ENCODE results near the gene HOATZ. TPM values are rescaled to one million over a fixed set of nuclear protein-coding genes. Genes with fewer than 3 reads are reported as not detected.

Gene HOATZ
- polyA plus RNA-seq, 2 donors = not detected

- Histone ChIP-seq H3K4me3 (ENCODE audit: low read depth in 1 of 2, low read length in 2 of 2) (no peak overlapping the region), H3K36me3 (ENCODE audit: control insufficient read depth in 2 of 2, insufficient read depth in 2 of 2, low read length in 1 of 2) (no peaks in the 10 kb centered on the region), H3K4me1 (ENCODE audit: control insufficient read depth in 2 of 2, insufficient read depth in 2 of 2, low read length in 1 of 2) (no peaks in the 10 kb centered on the region), H3K9me3 (ENCODE audit: control insufficient read depth in 2 of 2, insufficient read depth in 1 of 2, low read depth in 1 of 2, low read length in 1 of 2) (peaks cover 0 to 2% of the 10 kb centered on the region in 2 donors), H3K27me3 (ENCODE audit: control insufficient read depth in 1 of 2, insufficient read depth in 2 of 2, low read length in 2 of 2) (no peaks in the 10 kb centered on the region), H3K27ac (ENCODE audit: low read depth in 2 of 2, low read length in 1 of 2) (no peak overlapping the region)
These were observed 31.1 kb upstream of the HOATZ start for GRCh38 chr11:111483431-111483830.

GRCh38 chr11:111490496-111490895, 24.1 kb upstream of the HOATZ start:
- 90 to 96% methylated on average over 1 of the region's 1 CpG for WGBS, 2 donors
- H3K4me3 ChIP-seq (ENCODE audit: low read depth in 1 of 2, low read length in 2 of 2) = no peak overlapping the region
- H3K27ac ChIP-seq (ENCODE audit: low read depth in 2 of 2, low read length in 1 of 2) = no peak overlapping the region
- H3K4me1 ChIP-seq (ENCODE audit: control insufficient read depth in 2 of 2, insufficient read depth in 2 of 2, low read length in 1 of 2) = no peaks in the 10 kb centered on the region
- no peaks in the 10 kb centered on the region for H3K9me3 ChIP-seq (ENCODE audit: control insufficient read depth in 2 of 2, insufficient read depth in 1 of 2, low read depth in 1 of 2, low read length in 1 of 2)
- no peaks in the 10 kb centered on the region for H3K36me3 ChIP-seq (ENCODE audit: control insufficient read depth in 2 of 2, insufficient read depth in 2 of 2, low read length in 1 of 2)
- no peaks in the 10 kb centered on the region for H3K27me3 ChIP-seq (ENCODE audit: control insufficient read depth in 1 of 2, insufficient read depth in 2 of 2, low read length in 2 of 2)

GRCh38 chr11:111494040-111494439, 20.5 kb upstream of the HOATZ start:
- H3K27me3 ChIP-seq (ENCODE audit: control insufficient read depth in 1 of 2, insufficient read depth in 2 of 2, low read length in 2 of 2) = no peaks in the 10 kb centered on the region
- no peak overlapping the region for H3K27ac ChIP-seq (ENCODE audit: low read depth in 2 of 2, low read length in 1 of 2)
- no peaks in the 10 kb centered on the region for H3K4me1 ChIP-seq (ENCODE audit: control insufficient read depth in 2 of 2, insufficient read depth in 2 of 2, low read length in 1 of 2)
- 61 to 69% methylated on average over 1 of the region's 1 CpG for WGBS, 2 donors
- no peaks in the 10 kb centered on the region for H3K9me3 ChIP-seq (ENCODE audit: control insufficient read depth in 2 of 2, insufficient read depth in 1 of 2, low read depth in 1 of 2, low read length in 1 of 2)
- H3K4me3 ChIP-seq (ENCODE audit: low read depth in 1 of 2, low read length in 2 of 2) = no peak overlapping the region
- no peaks in the 10 kb centered on the region for H3K36me3 ChIP-seq (ENCODE audit: control insufficient read depth in 2 of 2, insufficient read depth in 2 of 2, low read length in 1 of 2)

- 74 to 85% methylated on average over 5 of the region's 5 CpGs for WGBS, 2 donors
- H3K9me3 ChIP-seq (ENCODE audit: control insufficient read depth in 2 of 2, insufficient read depth in 1 of 2, low read depth in 1 of 2, low read length in 1 of 2) = no peaks in the 10 kb centered on the region
- no peaks in the 10 kb centered on the region for H3K27me3 ChIP-seq (ENCODE audit: control insufficient read depth in 1 of 2, insufficient read depth in 2 of 2, low read length in 2 of 2)
- H3K36me3 ChIP-seq (ENCODE audit: control insufficient read depth in 2 of 2, insufficient read depth in 2 of 2, low read length in 1 of 2) = no peaks in the 10 kb centered on the region
- no peak overlapping the region for H3K4me3 ChIP-seq (ENCODE audit: low read depth in 1 of 2, low read length in 2 of 2)
- no peak overlapping the region for H3K27ac ChIP-seq (ENCODE audit: low read depth in 2 of 2, low read length in 1 of 2)
- H3K4me1 ChIP-seq (ENCODE audit: control insufficient read depth in 2 of 2, insufficient read depth in 2 of 2, low read length in 1 of 2) = no peaks in the 10 kb centered on the region
These were observed 15.1 kb upstream of the HOATZ start for GRCh38 chr11:111499483-111499882.

GRCh38 chr11:111500481-111500880, 14.1 kb upstream of the HOATZ start:
- Histone ChIP-seq H3K4me3 (ENCODE audit: low read depth in 1 of 2, low read length in 2 of 2) (no peak overlapping the region), H3K27ac (ENCODE audit: low read depth in 2 of 2, low read length in 1 of 2) (no peak overlapping the region), H3K27me3 (ENCODE audit: control insufficient read depth in 1 of 2, insufficient read depth in 2 of 2, low read length in 2 of 2) (no peaks in the 10 kb centered on the region), H3K4me1 (ENCODE audit: control insufficient read depth in 2 of 2, insufficient read depth in 2 of 2, low read length in 1 of 2) (no peaks in the 10 kb centered on the region), H3K36me3 (ENCODE audit: control insufficient read depth in 2 of 2, insufficient read depth in 2 of 2, low read length in 1 of 2) (no peaks in the 10 kb centered on the region), H3K9me3 (ENCODE audit: control insufficient read depth in 2 of 2, insufficient read depth in 1 of 2, low read depth in 1 of 2, low read length in 1 of 2) (no peaks in the 10 kb centered on the region)
- 51 to 55% methylated on average over 1 of the region's 1 CpG for WGBS, 2 donors

GRCh38 chr11:111502611-111503010, 12.0 kb upstream of the HOATZ start:
- H3K9me3 ChIP-seq (ENCODE audit: control insufficient read depth in 2 of 2, insufficient read depth in 1 of 2, low read depth in 1 of 2, low read length in 1 of 2) = no peaks in the 10 kb centered on the region
- H3K4me1 ChIP-seq (ENCODE audit: control insufficient read depth in 2 of 2, insufficient read depth in 2 of 2, low read length in 1 of 2) = no peaks in the 10 kb centered on the region
- H3K4me3 ChIP-seq (ENCODE audit: low read depth in 1 of 2, low read length in 2 of 2) = no peak overlapping the region
- 53 to 62% methylated on average over 1 of the region's 1 CpG for WGBS, 2 donors
- no peaks in the 10 kb centered on the region for H3K27me3 ChIP-seq (ENCODE audit: control insufficient read depth in 1 of 2, insufficient read depth in 2 of 2, low read length in 2 of 2)
- no peak overlapping the region for H3K27ac ChIP-seq (ENCODE audit: low read depth in 2 of 2, low read length in 1 of 2)
- H3K36me3 ChIP-seq (ENCODE audit: control insufficient read depth in 2 of 2, insufficient read depth in 2 of 2, low read length in 1 of 2) = no peaks in the 10 kb centered on the region

GRCh38 chr11:111510311-111510710, 4.3 kb upstream of the HOATZ start:
- Histone ChIP-seq H3K36me3 (ENCODE audit: control insufficient read depth in 2 of 2, insufficient read depth in 2 of 2, low read length in 1 of 2) (no peaks in the 10 kb centered on the region), H3K27me3 (ENCODE audit: control insufficient read depth in 1 of 2, insufficient read depth in 2 of 2, low read length in 2 of 2) (peaks cover 0 to 6% of the 10 kb centered on the region in 2 donors), H3K27ac (ENCODE audit: low read depth in 2 of 2, low read length in 1 of 2) (no peak overlapping the region), H3K4me1 (ENCODE audit: control insufficient read depth in 2 of 2, insufficient read depth in 2 of 2, low read length in 1 of 2) (peaks cover 0 to 8% of the 10 kb centered on the region in 2 donors), H3K9me3 (ENCODE audit: control insufficient read depth in 2 of 2, insufficient read depth in 1 of 2, low read depth in 1 of 2, low read length in 1 of 2) (no peaks in the 10 kb centered on the region), H3K4me3 (ENCODE audit: low read depth in 1 of 2, low read length in 2 of 2) (no peak overlapping the region)
- 73 to 80% methylated on average over 1 of the region's 1 CpG for WGBS, 2 donors

GRCh38 chr11:111512296-111513239, 2.0 kb upstream of the HOATZ start, which contains the start of gene BTG4:
Gene BTG4 (minus strand): TSS chr11:111512386. CDS start chr11:111498776, 13,610 bp downstream.
- Histone ChIP-seq H3K9me3 (ENCODE audit: control insufficient read depth in 2 of 2, insufficient read depth in 1 of 2, low read depth in 1 of 2, low read length in 1 of 2) (no peaks in the 10 kb centered on the region), H3K27ac (ENCODE audit: low read depth in 2 of 2, low read length in 1 of 2) (no peak within 1 kb of the TSS), H3K4me1 (ENCODE audit: control insufficient read depth in 2 of 2, insufficient read depth in 2 of 2, low read length in 1 of 2) (peaks cover 0 to 8% of the 10 kb centered on the region in 2 donors), H3K27me3 (ENCODE audit: control insufficient read depth in 1 of 2, insufficient read depth in 2 of 2, low read length in 2 of 2) (peaks cover 2 to 6% of the 10 kb centered on the region in 2 donors), H3K4me3 (ENCODE audit: low read depth in 1 of 2, low read length in 2 of 2) (peak within 1 kb of the TSS; percentile 39 to 43), H3K36me3 (ENCODE audit: control insufficient read depth in 2 of 2, insufficient read depth in 2 of 2, low read length in 1 of 2) (no peaks in the 10 kb centered on the region)
- 4 to 5% methylated on average over 80 to 90 of the region's 90 CpGs for whole genome bisulfite sequencing, 2 donors

- Histone ChIP-seq H3K9me3 (ENCODE audit: control insufficient read depth in 2 of 2, insufficient read depth in 1 of 2, low read depth in 1 of 2, low read length in 1 of 2) (no peaks in the 10 kb centered on the region), H3K27me3 (ENCODE audit: control insufficient read depth in 1 of 2, insufficient read depth in 2 of 2, low read length in 2 of 2) (peaks cover 2 to 6% of the 10 kb centered on the region in 2 donors), H3K4me3 (ENCODE audit: low read depth in 1 of 2, low read length in 2 of 2) (peak overlapping the region in 1 of 2 donors; percentile 43), H3K36me3 (ENCODE audit: control insufficient read depth in 2 of 2, insufficient read depth in 2 of 2, low read length in 1 of 2) (no peaks in the 10 kb centered on the region), H3K4me1 (ENCODE audit: control insufficient read depth in 2 of 2, insufficient read depth in 2 of 2, low read length in 1 of 2) (peaks cover 0 to 8% of the 10 kb centered on the region in 2 donors), H3K27ac (ENCODE audit: low read depth in 2 of 2, low read length in 1 of 2) (no peak overlapping the region)
- 29 to 30% methylated on average over 6 of the region's 6 CpGs for WGBS, 2 donors
These were observed 1.4 kb upstream of the HOATZ start for GRCh38 chr11:111513240-111513605.

GRCh38 chr11:111515591-111515990, 1.0 kb downstream of the HOATZ start:
- Histone ChIP-seq H3K9me3 (ENCODE audit: control insufficient read depth in 2 of 2, insufficient read depth in 1 of 2, low read depth in 1 of 2, low read length in 1 of 2) (no peaks in the 10 kb centered on the region), H3K36me3 (ENCODE audit: control insufficient read depth in 2 of 2, insufficient read depth in 2 of 2, low read length in 1 of 2) (no peaks in the 10 kb centered on the region), H3K4me1 (ENCODE audit: control insufficient read depth in 2 of 2, insufficient read depth in 2 of 2, low read length in 1 of 2) (peaks cover 0 to 8% of the 10 kb centered on the region in 2 donors), H3K4me3 (ENCODE audit: low read depth in 1 of 2, low read length in 2 of 2) (no peak overlapping the region), H3K27me3 (ENCODE audit: control insufficient read depth in 1 of 2, insufficient read depth in 2 of 2, low read length in 2 of 2) (peaks cover 2 to 6% of the 10 kb centered on the region in 2 donors), H3K27ac (ENCODE audit: low read depth in 2 of 2, low read length in 1 of 2) (no peak overlapping the region)
- 74% methylated on average over 2 of the region's 2 CpGs for WGBS, 2 donors
